DMS79 (cell line): ENCODE measurements around the gene LIFR.
"Not testable (repeated sequence)": the region's sequence is repeated elsewhere in the genome, so short reads cannot be mapped to it uniquely, and the experiment has no call there.

Experiments
- DNase-seq: peaks from one replicate; lab custom pipeline; 2025; lab: John Stamatoyannopoulos, UW

Gene LIFR

DNA sequence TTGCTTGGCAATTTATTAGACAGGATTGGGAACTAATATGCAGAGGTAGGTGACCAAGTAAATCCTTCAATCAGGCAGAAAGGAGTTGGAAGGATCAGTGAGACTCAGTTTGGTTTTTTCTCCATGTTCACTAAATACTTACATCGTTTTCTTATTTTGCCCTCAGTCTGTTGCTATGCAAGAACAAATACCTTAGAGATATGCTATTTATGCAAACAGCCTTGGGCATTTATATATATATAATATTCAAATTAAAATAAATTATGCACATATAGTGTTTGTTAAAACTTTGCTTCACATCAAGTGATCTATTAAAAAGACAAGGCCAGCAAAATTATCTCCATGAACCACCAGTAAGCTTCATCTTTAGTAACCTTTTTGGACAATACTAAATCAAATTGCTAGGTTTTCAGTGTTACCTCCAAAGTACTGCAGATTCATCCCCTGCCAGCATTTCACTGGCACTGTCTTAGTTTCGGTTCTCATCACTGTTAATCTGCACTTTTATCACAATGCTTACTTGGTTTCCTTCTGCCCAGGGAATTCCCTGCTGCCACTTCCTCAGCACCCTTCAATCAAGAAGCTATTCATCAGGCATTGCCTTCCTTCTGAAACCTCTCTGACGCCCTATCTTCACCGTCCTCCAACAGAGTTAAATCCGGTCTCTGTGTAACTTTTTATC, 26.0 kb upstream of the LIFR start:
- DNase-seq = no peak

DNA sequence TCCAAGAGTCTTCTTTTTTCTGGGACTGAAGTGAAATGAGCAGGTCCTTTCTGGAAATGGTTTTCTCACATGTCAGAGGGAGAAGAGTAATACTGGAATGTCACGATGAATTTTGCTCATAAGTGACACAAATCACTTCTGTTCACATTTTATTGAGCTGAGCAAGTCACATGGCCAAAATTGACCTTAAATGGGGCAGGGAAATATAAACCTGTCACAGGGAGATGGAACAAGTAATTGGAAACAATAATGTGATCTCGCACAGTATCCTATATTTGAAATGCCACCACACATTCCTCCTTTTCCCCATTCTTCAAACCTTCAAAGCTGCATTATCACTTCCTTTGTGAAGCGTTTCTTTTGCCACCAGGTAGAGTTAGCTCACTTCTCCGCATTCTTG, 25.2 kb upstream of the LIFR start:
- DNase-seq = no peak

DNA sequence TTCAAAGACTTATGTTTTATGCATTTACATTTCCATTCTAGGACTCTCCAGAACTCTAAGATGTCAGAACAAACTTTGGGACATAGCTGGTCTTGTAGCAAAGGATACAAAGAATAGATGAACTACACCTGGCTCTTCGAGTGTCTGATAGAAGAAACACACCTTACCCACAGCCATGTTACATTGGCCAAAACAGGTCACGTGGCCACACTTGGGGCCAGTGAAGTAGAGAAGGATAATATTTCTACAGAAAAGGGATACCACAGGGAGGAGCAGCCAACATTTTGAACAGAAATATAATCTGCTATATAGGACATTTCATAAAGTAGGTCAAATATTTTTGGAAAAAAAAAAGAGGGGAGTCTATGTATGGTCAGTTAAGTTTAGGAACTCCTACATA, 22.7 kb upstream of the LIFR start:
- no peak for DNase-seq

DNA sequence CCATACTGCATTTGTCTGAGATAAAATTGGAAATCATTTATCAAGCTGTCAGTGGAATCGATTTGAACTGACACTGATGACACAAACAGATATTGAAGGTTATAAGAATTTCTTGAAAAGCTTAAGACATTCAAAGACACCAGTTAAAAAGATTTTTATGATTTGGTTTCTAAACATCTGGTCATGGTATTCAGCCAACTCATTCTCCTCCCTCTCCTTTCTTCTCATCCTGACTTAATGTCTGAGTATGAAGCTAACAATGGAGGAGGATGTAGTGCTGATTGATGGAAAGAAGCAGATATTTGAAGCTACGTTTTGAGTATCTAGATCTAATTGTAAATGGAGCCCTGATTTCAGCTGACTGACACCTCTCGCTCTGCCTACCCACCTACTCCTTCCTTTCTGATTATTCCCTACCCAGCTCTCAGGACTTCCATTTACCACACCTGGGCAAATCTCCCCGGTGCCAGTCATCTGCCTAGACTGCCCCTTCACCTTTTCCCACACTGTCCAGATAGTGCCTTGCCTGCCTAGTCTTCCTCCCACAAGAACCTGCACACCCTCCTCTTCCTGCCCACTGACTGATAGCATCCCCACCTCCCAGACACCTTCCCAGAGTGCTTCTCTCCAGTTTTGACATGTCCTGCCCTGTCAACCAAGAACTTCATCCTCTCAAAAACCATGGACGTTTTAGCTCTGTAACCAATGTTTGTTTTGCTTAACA, 20.7 kb upstream of the LIFR start:
- DNase-seq = no peak

DNA sequence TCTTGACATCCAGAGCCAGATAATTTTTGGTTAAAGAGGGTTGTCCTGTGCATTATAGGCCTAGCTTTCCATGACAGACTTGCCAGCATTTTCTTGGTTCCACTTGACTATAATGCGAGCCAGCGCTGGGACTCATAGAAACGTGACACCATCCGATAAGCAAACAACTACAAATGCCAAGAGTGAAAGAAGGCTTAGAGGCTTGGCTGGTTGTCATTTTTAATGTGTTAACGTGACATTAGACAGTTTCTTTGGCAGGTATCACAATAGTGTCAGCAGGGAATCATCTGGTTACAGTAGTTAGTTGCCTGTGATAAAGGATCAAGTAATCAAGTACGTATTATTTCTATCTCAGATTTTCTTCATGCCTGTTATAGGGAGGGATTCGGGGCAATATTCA, 20.0 kb upstream of the LIFR start:
- DNase-seq = peak; percentile 72

DNA sequence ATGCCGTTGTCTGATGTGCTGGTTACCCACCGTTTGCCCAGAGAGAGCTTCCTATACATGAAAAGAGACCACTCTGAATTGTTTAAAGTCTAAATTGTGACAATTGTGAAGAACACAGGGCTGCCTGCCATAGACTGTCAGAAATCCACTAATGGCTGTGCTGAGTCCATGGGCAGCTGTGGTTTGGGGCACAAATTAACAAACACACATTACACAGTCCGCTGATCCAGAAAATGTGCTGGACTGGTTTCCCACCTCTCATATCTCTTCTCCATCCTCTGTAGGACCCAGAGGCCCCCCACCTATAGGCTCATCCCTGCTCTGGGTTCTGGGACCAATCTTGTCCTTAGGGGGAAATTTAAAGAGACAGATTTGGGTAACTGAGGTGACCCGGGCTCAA, 19.0 kb upstream of the LIFR start:
- DNase-seq = no peak

DNA sequence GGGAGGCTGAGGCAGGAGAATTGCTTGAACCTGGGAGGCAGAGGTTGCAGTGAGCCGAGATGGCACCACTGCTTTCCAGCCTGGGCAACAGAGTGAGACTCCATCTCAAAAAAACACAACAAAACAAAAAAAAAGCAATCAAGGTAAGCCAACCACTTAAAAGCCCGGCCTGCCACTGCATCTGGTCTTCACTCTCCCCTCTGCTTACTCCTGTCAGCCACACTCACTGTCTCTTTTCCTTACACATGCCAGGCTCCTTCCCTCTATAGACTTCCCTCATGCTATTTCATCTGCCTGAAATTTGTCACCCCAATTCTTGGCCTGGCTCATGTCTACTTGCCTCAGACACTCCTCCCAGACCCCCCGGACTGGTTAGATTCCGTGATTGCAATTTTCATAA, 17.6 kb upstream of the LIFR start:
- DNase-seq = no peak

DNA sequence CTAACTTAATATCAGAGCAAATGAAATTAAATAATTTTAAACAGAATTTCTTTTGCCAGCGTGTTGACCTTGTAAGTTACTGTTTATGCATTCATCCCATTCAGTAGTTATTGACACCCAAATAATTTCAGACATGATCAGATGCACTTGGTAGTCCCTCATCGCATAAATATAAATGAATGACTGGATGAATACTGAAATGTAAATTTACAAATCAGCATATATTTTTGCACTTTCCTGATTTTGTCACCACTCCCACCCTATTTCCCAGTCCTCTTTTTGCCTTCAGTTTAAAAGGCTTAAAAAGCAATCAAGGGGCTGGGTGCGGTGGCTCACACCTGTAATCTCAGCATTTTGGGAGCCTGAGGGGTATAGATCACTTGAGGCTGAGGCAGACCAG, 17.1 kb upstream of the LIFR start:
- DNase-seq = no peak

DNA sequence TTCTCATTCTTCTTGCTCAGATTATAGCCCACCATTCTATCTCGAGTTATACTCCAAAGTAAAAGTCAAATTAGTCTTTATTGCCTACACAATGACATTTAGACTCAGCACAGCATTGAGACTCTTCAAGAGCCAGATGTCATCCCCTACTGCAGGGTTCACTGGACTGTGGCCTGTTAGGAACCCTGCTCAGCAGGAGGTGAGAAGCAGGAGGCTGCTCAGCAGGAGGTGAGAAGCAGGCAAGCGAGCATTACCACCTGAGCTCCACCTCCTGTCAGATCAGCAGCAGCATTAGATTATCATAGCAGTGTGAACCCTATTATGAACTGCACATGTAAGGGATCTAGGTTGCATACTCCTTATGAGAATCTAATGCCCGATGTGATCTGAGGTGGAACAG, 12.7 kb upstream of the LIFR start:
- DNase-seq = no peak

DNA sequence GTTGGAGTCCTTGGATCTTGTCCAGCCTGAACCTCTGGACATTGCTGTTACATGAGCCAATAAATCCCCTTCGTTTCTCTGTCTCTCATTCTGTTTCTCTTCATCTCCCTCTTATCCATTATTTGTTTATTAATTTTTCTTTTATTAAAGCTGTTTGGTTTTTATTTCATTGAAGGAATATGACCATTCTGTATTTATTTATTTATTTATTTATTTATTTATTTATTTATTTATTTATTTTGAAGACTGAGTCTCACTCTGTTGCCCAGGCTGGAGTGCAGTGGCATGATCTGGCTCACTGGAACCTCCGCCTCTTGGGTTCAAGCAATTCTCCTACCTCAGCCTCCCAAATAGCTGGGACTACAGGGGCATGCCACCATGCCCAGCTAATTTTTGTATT, 10.9 kb upstream of the LIFR start:
- not testable (repeated sequence) for DNase-seq

DNA sequence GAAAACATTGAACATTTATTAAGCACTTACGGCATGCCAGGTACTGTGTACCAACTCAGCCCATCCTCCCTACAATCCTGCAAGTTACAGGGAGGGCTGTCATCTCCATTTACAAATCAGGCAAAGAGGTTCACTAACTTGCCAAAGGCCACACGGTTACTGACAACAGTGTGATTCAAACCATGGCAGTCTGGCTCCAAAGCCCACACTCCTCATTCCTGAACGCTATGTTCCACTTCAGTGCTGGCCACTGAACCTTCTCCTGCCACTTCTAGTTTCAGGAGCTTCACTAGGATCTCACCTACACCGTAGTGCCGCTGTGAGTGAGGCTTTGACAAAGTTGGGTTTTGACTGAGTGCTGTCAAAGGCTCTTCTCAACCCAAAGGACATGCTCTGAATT, 7.2 kb upstream of the LIFR start:
- no peak for DNase-seq

DNA sequence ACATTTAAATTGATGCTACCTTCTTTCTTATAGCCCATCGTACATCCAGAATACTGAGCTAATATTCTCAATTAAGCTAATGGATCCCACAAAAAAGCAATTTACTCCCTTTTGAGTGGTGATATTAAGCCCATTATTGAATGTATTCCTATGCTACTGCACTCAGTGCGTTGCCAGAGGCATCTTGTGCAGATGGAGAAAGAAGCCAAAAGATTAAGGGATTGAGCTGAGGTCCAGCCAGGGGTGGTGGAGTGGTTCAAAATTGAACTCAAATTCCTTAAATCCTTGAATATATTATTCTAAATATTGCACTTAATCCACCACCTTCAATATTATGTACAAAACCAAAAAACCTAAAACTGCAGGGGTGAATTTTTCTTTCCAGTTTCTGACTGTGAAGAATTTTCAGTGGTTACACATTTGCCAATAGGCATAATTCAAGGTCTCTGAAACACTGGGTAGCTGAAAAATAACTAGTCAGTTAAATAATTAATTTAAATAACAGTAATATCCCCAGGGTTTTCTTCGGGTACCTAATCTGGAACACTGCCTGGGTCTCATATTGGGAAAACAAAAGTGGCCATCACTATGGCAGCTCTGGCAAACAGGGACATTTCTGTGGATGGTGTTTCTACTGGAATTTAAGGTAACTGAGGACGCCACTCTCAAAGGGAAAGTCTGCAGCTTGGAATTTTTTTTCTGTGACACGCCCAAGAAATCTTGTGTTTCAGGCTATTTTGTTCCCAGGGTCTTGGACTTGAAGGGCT, 6.2 kb upstream of the LIFR start:
- DNase-seq = no peak

DNA sequence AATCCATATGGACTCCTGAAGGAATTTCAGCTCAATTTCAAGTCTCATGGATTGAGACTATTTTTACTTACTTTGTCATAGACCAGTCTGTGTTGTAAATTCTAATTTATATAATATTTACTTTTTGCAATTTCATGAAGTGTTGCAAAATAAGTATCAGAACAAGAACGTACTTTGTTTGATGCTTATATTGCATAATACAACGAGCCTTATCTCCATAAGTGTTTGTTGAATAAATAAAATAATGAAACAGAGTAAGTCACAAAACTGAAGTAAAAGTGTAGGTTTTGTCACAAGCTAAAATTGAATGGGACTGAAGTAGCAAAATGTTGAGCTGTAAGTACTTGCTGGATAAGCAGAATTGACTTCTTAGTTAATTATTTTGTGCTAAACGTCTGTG, 3.0 kb upstream of the LIFR start:
- DNase-seq = no peak

DNA sequence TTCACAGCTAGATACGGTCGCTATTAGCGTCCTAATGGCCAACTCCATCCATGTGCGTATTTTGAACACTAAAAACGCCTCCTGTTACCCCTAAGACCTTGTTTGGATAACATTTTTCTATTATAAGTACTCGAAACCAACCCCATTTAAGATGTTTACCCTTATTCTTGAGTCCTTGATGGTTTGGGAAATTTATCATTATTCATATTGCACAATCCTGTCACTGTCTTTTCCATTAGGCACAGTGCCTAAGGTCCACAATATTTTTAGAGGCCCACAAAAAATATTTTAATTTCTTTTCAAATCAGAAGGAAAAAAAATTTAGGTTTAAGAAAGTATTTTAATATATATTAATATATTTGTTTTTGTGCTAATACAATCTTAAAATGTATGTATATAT, 1.3 kb upstream of the LIFR start:
- DNase-seq = no peak

DNA sequence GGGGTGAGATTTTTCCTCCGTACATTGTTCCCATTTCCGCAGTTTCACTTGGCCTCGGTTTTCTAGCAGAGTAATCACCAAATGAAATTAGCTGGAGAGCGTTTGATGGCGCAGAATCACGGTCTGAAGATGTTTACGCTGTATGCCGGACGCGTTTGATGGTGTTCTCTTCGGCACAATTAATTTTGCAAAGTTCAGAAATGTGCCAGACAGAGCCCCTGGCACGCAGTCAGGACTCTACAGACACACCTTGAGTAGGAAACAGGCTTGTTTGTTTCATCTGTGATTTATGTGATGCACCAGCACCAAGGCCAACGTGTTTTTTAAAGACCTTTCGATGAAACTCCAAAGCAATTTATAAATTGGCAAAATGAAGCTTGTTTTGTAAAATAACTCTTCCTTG, 863 bp upstream of the LIFR start:
- no peak for DNase-seq

DNA sequence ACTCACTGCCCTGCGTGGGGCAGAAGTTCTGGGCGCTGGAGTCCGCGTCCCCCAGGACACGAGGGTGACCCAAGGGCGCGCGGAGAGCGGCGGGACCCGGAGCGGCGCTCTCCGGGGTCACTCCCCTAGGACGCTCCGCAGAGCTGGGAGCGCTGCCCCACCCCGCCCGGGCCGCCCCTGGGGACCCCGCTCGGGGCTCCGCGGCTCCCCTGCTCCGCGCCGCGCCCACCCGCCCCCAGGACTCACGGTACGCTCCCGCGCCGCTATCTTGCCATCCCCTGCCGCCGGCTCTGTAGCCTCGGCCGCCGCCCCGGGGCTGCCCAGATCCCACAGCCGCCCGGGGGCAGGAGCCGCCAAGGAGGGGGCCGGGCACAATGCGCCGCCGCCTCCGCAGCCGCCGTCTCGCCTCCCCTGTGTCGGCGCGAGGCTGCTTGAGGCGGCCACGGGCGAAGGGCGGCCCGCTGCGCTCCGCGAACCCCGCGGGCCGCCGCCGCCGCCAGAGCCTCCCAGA, 303 bp downstream of the LIFR start:
- DNase-seq = no peak

DNA sequence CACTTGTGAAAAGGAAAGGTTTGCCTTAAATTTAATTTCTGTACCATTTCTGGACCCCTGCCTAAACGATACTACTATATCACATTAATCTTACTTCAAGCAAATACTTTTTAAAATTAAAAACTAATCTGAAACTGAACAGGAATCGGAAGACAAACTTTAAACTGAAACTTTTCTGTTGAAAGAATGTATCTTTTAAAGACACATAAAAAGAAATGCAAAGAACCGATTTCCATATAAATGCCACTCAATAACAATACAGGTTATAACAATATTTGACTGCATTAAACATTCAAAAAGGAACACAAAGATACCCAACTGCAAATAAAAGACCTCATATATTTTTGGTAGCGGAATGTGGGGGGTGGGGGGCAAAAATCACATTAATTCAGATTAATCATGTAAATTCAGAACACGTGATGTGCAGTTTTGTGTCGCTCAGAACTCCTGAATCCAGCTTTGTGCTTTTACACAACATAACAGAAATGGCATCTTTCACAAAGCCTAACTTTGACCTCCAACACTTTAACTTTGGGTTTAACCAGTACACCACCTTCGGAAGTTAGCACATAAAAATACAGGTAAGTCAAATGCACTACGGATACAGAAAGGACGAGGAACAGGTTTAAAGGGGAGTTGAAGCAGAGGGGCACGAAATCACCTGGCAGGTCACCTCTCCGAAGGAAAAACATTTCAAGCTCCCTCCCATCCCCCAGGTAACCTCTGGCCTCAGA, 925 bp downstream of the LIFR start:
- no peak for DNase-seq

DNA sequence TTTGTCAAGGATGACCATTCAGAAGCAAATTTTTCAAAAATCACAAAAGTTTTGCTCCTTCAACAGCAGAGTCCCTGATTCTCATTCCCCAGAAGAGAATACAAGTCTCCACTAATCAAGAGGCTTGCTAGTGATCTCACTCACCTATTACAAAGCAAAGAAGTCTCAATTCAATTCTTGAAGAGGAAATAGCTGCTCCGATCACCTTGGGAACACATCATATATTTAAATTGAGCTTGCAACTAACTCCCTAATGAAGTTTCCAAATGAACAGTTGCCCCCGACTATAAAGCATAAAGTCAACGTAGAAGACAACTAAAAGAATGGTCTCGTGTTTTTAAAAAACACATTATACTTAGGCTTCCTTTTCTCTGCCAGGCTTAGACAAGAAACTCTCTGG, 1.6 kb downstream of the LIFR start:
- DNase-seq = no peak

DNA sequence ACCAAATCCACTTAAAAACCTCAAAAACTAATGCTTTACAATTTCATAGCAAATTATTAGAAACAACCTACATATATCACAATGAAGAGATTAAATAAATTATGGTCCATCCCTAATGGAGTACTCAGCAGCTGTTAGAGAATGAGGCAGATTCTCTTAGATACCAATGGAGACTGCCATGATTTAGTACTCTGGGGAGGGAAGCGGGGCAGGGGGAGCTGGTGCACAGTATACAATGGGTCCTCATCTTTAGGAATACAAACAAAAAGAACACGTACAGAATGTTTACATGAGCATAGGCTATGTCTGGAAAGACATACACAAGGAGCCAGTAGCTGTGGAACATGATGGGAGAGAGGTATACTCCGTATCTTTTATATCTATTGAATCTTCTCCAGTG, 2.0 kb downstream of the LIFR start:
- no peak for DNase-seq

DNA sequence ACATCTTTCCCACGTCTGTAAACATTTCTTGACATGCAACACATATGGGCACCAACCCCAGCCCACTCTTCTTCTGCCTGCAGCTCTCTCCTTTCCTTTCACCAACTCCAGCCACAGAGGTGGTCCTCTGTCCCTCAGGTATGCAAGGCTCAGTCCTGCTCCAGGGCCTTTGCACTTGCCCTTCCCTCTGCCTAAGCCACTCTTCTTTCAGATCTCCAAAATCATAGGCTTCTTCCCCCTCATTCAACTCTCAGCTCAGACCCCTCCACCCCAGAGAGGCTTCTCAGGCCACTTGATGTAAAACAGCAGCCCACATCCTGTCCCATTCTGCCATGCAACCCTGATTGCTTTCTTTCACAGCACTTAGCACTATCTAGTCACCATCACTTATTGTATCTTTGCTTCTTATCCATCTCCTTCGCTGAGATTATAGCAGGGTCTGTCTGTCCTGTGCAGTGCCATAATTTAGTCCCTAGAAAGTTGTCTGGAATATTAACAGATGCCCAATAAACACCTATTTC, 3.4 kb downstream of the LIFR start:
- DNase-seq = no peak

DNA sequence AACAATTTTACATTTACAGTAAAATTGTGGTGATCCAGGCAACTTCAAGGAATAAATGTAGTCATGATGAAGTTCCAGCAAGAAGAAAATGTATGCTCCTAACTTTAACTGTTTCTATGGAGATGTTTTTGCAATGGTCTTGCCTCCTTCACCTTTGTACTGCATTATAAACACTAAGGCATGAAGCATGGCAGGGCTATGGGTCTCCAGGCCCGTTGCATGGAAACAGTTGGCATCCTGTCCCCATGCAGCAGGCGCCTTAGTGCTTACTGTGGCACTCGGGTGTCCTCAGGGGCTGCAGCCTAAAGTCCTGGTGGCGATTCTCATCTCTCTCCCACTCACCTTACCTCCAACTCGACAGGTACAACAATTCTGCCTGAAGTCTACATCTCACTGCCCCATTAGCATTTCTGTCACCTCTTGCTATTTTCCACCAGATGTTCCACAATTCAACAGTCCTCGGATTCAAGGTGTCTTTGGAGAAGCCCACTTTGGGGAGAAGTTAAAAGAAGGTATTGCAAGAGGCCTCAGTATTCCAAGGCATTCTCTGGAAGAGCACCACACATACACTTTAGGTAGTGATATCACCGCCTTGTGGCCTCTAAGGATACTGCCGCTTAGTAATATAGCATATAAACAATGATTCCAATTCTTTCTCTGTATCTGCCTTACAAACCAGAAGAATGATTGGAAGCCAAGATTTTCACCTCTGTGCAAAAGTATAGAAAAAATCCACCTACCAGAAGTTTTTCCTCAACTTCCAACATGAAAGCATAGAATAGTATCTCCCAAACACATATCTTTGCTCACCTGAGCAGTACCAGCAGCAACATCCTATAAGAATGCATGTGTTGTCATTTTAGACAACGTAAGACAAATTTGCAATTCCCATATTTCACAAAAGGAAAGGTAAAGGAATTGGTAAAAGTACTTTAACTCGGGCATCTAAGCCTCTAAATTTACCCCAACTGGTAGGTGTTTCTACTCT, 5.1 kb downstream of the LIFR start:
- no peak for DNase-seq
